Measurements from ENCODE around the gene ATM.
"Not testable (repeated sequence)": the region's sequence is repeated elsewhere in the genome, so short reads cannot be mapped to it uniquely, and the experiment has no call there.

Gene ATM

GRCh38 chr11:108368134-108368533, 145.3 kb downstream of the ATM start:
- Histone ChIP-seq H3K36me3 (ENCODE audit: low read depth) (peaks cover 7% of the 10 kb centered on the region), H3K4me1 (ENCODE audit: insufficient read depth, poor library complexity, severe bottlenecking) (no peaks in the 10 kb centered on the region), H3K4me3 (ENCODE audit: severe bottlenecking) (no peak overlapping the region), H3K27ac (ENCODE audit: poor library complexity, severe bottlenecking) (no peak overlapping the region), H3K27me3 (ENCODE audit: insufficient read depth, poor library complexity, severe bottlenecking) (no peaks in the 10 kb centered on the region), H3K9me3 (ENCODE audit: severe bottlenecking) (no peaks in the 10 kb centered on the region)
- ATAC-seq (ENCODE audit: low read depth) (no peak), DNase-seq (ENCODE audit: low spot score) (no peak)
- TF ChIP-seq CTCF (IDR thresholded peaks at IDR 0.05; ENCODE audit: poor library complexity, severe bottlenecking), result no peak

- no peak overlapping the region for H3K4me3 ChIP-seq (ENCODE audit: severe bottlenecking)
- no peaks in the 10 kb centered on the region for H3K4me1 ChIP-seq (ENCODE audit: insufficient read depth, poor library complexity, severe bottlenecking)
- DNase-seq (ENCODE audit: low spot score) (no peak), ATAC-seq (ENCODE audit: low read depth) (no peak)
- H3K27me3 ChIP-seq (ENCODE audit: insufficient read depth, poor library complexity, severe bottlenecking), result no peaks in the 10 kb centered on the region
- H3K27ac ChIP-seq (ENCODE audit: poor library complexity, severe bottlenecking), result no peak overlapping the region
- TF ChIP-seq CTCF (IDR thresholded peaks at IDR 0.05; ENCODE audit: poor library complexity, severe bottlenecking), result no peak
- peaks cover 7% of the 10 kb centered on the region for H3K36me3 ChIP-seq (ENCODE audit: low read depth)
- H3K9me3 ChIP-seq (ENCODE audit: severe bottlenecking), result no peaks in the 10 kb centered on the region
These were observed 146.2 kb downstream of the ATM start for GRCh38 chr11:108369064-108369463.

- Histone ChIP-seq H3K4me1 (ENCODE audit: insufficient read depth, poor library complexity, severe bottlenecking) (no peaks in the 10 kb centered on the region), H3K9me3 (ENCODE audit: severe bottlenecking) (no peaks in the 10 kb centered on the region), H3K27me3 (ENCODE audit: insufficient read depth, poor library complexity, severe bottlenecking) (no peaks in the 10 kb centered on the region), H3K36me3 (ENCODE audit: low read depth) (peaks cover 3% of the 10 kb centered on the region), H3K27ac (ENCODE audit: poor library complexity, severe bottlenecking) (no peak overlapping the region), H3K4me3 (ENCODE audit: severe bottlenecking) (no peak overlapping the region)
- no peak for ATAC-seq (ENCODE audit: low read depth)
- TF ChIP-seq CTCF (IDR thresholded peaks at IDR 0.05; ENCODE audit: poor library complexity, severe bottlenecking), result no peak
- DNase-seq (ENCODE audit: low spot score), result no peak
These were observed 147.4 kb downstream of the ATM start for GRCh38 chr11:108370315-108370714.

- no peak overlapping the region for H3K4me3 ChIP-seq (ENCODE audit: severe bottlenecking)
These were observed 148.1 kb downstream of the ATM start for GRCh38 chr11:108370990-108371389.

GRCh38 chr11:108373505-108373904, 150.6 kb downstream of the ATM start:
- not testable (repeated sequence) for DNase-seq (ENCODE audit: low spot score); H3K4me1 ChIP-seq (ENCODE audit: insufficient read depth, poor library complexity, severe bottlenecking); H3K4me3 ChIP-seq (ENCODE audit: severe bottlenecking); H3K27me3 ChIP-seq (ENCODE audit: insufficient read depth, poor library complexity, severe bottlenecking); H3K9me3 ChIP-seq (ENCODE audit: severe bottlenecking); H3K27ac ChIP-seq (ENCODE audit: poor library complexity, severe bottlenecking); ATAC-seq (ENCODE audit: low read depth); H3K36me3 ChIP-seq (ENCODE audit: low read depth)

More at GRCh38 chr11:108370990-108371389, 148.1 kb downstream of the ATM start:
- ATAC-seq (ENCODE audit: low read depth) (no peak), DNase-seq (ENCODE audit: low spot score) (no peak)
- H3K27me3 ChIP-seq (ENCODE audit: insufficient read depth, poor library complexity, severe bottlenecking), result no peaks in the 10 kb centered on the region
- no peaks in the 10 kb centered on the region for H3K9me3 ChIP-seq (ENCODE audit: severe bottlenecking)
- no peaks in the 10 kb centered on the region for H3K4me1 ChIP-seq (ENCODE audit: insufficient read depth, poor library complexity, severe bottlenecking)
- no peak overlapping the region for H3K27ac ChIP-seq (ENCODE audit: poor library complexity, severe bottlenecking)
- no peak for TF ChIP-seq CTCF (IDR thresholded peaks at IDR 0.05; ENCODE audit: poor library complexity, severe bottlenecking)
- no peaks in the 10 kb centered on the region for H3K36me3 ChIP-seq (ENCODE audit: low read depth)

Data from RWPE2 (cell line).